PC-9 (cell line): Measurements from ENCODE around the gene NUP85. TPM values are rescaled to one million over a fixed set of nuclear protein-coding genes. Genes with fewer than 3 reads are reported as not detected.
"Not testable (repeated sequence)": the region's sequence is repeated elsewhere in the genome, so short reads cannot be mapped to it uniquely, and the experiment has no call there.

Experiments
- BruUV-seq: library from RNA; stranded (reverse); fragments of 400-500 nt; replicated peaks from 2 replicates; lab custom pipeline; 2021; lab: Mats Ljungman, UMichigan
- CTCF ChIA-PET: fragments of 300-600 bp; sonication (Branson Sonifier 250); formaldehyde crosslinking; loops from one replicate; lab custom pipeline; 2022; ENCODE audit warnings: antibody characterized with exemption; lab: Charles Lee
- POLR2A ChIA-PET: fragments of 300-600 bp; sonication (Branson Sonifier 250); formaldehyde crosslinking; loops from one replicate; lab custom pipeline; 2022; ENCODE audit warnings: antibody characterized with exemption; ENCODE audit not compliant: unreplicated experiment; lab: Charles Lee
- DNase-seq, 2 experiments: peaks; one replicate each; pipeline versions ENCODE4 v3.0.0 to v3.0.0-alpha.2; 2015 to 2022; ENCODE audit warnings: mixed read lengths in 1 of 2
- H2AFZ ChIP-seq: fragments of 200-600 bp; sonication (generic); 2 replicates; pipeline ENCODE4 v1.8.1; 2017; ENCODE audit warnings: antibody characterized with exemption
- H3F3A ChIP-seq: fragments of 200-600 bp; sonication (generic); 2 replicates; pipeline ENCODE4 v1.8.1; 2017; ENCODE audit warnings: antibody characterized with exemption, mild to moderate bottlenecking, low read depth; ENCODE audit not compliant: insufficient read depth
- H3K27ac ChIP-seq: fragments of 200-600 bp; sonication (generic); 2 replicates; pipeline ENCODE4 v1.6.1; 2016; ENCODE audit warnings: mixed run types
- H3K27me3 ChIP-seq: fragments of 200-600 bp; sonication (generic); 2 replicates; pipeline ENCODE4 v1.6.1; 2016; ENCODE audit warnings: low read depth, mixed run types; ENCODE audit not compliant: insufficient read depth
- H3K36me3 ChIP-seq: fragments of 200-600 bp; sonication (generic); 2 replicates; pipeline ENCODE4 v1.6.1; 2016; ENCODE audit warnings: low read depth, mixed run types
- H3K4me1 ChIP-seq: fragments of 200-600 bp; sonication (generic); replicated peaks from 2 replicates; pipeline ENCODE4 v1.6.1; 2016; ENCODE audit warnings: mixed run types; ENCODE audit not compliant: insufficient read depth
- H3K4me2 ChIP-seq: fragments of 200-600 bp; sonication (generic); 2 replicates; pipeline ENCODE4 v1.6.1; 2017; ENCODE audit warnings: mixed run types
- H3K4me3 ChIP-seq: fragments of 200-600 bp; sonication (generic); 2 replicates; pipeline ENCODE4 v1.6.1; 2016; ENCODE audit warnings: mixed run types
- H3K79me2 ChIP-seq: fragments of 200-600 bp; sonication (generic); 2 replicates; pipeline ENCODE4 v1.6.1; 2017; ENCODE audit warnings: low read depth, mixed run types
- H3K9me2 ChIP-seq: fragments of 200-600 bp; sonication (generic); 2 replicates; pipeline ENCODE4 v1.8.1; 2017; ENCODE audit warnings: mild to moderate bottlenecking; ENCODE audit not compliant: insufficient read depth
- H3K9me3 ChIP-seq: fragments of 200-600 bp; sonication (generic); 2 replicates; pipeline ENCODE4 v1.8.1; 2016; ENCODE audit warnings: low read depth; ENCODE audit not compliant: insufficient read depth
- H4K20me1 ChIP-seq: fragments of 200-600 bp; sonication (generic); 2 replicates; pipeline ENCODE4 v1.8.1; 2017; ENCODE audit not compliant: insufficient read depth
- CTCF ChIP-seq: fragments of 200-600 bp; sonication (generic); conservative IDR thresholded peaks from 2 replicates; pipeline ENCODE4 v1.6.1; 2017; ENCODE audit warnings: mixed run types, antibody characterized with exemption, mild to moderate bottlenecking, moderate library complexity
- EZH2 ChIP-seq: fragments of 200-600 bp; sonication (generic); IDR thresholded peaks from 2 replicates; pipeline ENCODE4 v1.8.0; 2017; ENCODE audit warnings: antibody characterized with exemption, low read depth
- intact Hi-C: fragments of 100-400 bp; cut with micrococcal nuclease; formaldehyde crosslinking; loops from one replicate; pipeline ENCODE4 v1.10.0; 2022; ENCODE audit not compliant: unreplicated experiment
- total RNA-seq: library from RNA; stranded (reverse); gene quantifications from 2 replicates; pipeline ENCODE4 v1.2.3, GENCODE V29; 2021

Gene NUP85
- total RNA-seq, 1 experiment from 2014 or later = 73.1 TPM

GRCh38 chr17:75273977-75274708, 68.7 kb downstream of the NUP85 start:
- no peaks in the 10 kb centered on the region for H3K9me3 ChIP-seq
- TF ChIP-seq CTCF (no peak), EZH2 (no peak)
- H3K4me3 ChIP-seq = no peak overlapping the region
- no peak overlapping the region for H3K27ac ChIP-seq
- peaks cover 7% of the 10 kb centered on the region for H3K4me1 ChIP-seq
- no peaks in the 10 kb centered on the region for H4K20me1 ChIP-seq
- no TSS peak for BruUV-seq
- POLR2A ChIA-PET = no interaction called here
- H3K4me2 ChIP-seq = no peak overlapping the region
- CTCF ChIA-PET = no interaction called here
- H3F3A ChIP-seq = peaks cover 29% of the 10 kb centered on the region; the same call in 1 of the 2 replicates
- 0 out of 2 replicates have a peak, but pooled peaks cover 5% of the 10 kb centered on the region for H3K79me2 ChIP-seq
- H3K27me3 ChIP-seq = no peaks in the 10 kb centered on the region
- no peaks in the 10 kb centered on the region for H3K9me2 ChIP-seq
- no peaks in the 10 kb centered on the region for H3K36me3 ChIP-seq
- intact Hi-C loops = no loop called here
- H2AFZ ChIP-seq = no peak overlapping the region
- no peak for DNase-seq

GRCh38 chr17:75277664-75278071, 72.2 kb downstream of the NUP85 start:
- CTCF ChIA-PET = interaction anchor here (0.5 to 1.3 kb wide), 4 partner anchors 12 to 156 kb away, joined by 3 to 8 read pairs (median 3); partner anchors contain the start of gene SLC25A19
- H3K4me1 ChIP-seq = no peaks in the 10 kb centered on the region; the same call in 1 of the 2 replicates
- POLR2A ChIA-PET = interaction anchor here (0.6 to 1.0 kb wide), 3 partner anchors 10 to 325 kb away, joined by 3 to 9 read pairs (median 6); partner anchors contain the start of gene SLC25A19
- no TSS peak for BruUV-seq
- no peaks in the 10 kb centered on the region for H3K9me2 ChIP-seq
- no peaks in the 10 kb centered on the region for H4K20me1 ChIP-seq
- no peak for DNase-seq
- H3K4me2 ChIP-seq = no peak overlapping the region
- no peaks in the 10 kb centered on the region for H3K9me3 ChIP-seq
- no peaks in the 10 kb centered on the region for H3K36me3 ChIP-seq
- no peak overlapping the region for H2AFZ ChIP-seq
- peaks cover 18% of the 10 kb centered on the region; the same call in 1 of the 2 replicates for H3F3A ChIP-seq
- H3K4me3 ChIP-seq = no peak overlapping the region
- H3K79me2 ChIP-seq = no peaks in the 10 kb centered on the region
- H3K27me3 ChIP-seq = no peaks in the 10 kb centered on the region
- intact Hi-C loops = no loop called here
- TF ChIP-seq CTCF = no peak
- no peak for TF ChIP-seq EZH2
- no peak overlapping the region for H3K27ac ChIP-seq

- H3K9me2 ChIP-seq, H3K4me2 ChIP-seq, BruUV-seq, H3K4me1 ChIP-seq, H3K4me3 ChIP-seq, H3F3A ChIP-seq, H2AFZ ChIP-seq, CTCF ChIA-PET, H4K20me1 ChIP-seq, POLR2A ChIA-PET, H3K27me3 ChIP-seq, DNase-seq, H3K27ac ChIP-seq, H3K36me3 ChIP-seq, intact Hi-C loops, H3K9me3 ChIP-seq, H3K79me2 ChIP-seq: not testable (repeated sequence)
These were observed 74.7 kb downstream of the NUP85 start for GRCh38 chr17:75280189-75280588.
